HCT116 (cell line): ENCODE data around the gene SHCBP1. TPM values are rescaled to one million over a fixed set of nuclear protein-coding genes. Genes with fewer than 3 reads are reported as not detected.
A peak's percentile ranks its signal among the peaks of the same experiment; 100 is the strongest.

Source experiments
- ATAC-seq: fragments of 200-7000 bp; cut with Tn5 transposase; 2 replicates; pipeline ENCODE4 v1.9.1; 2020; ENCODE audit warnings: mild to moderate bottlenecking, moderate library complexity
- Bru-seq: library from RNA; stranded (reverse); fragments of 400-500 nt; gene quantifications from one replicate; lab custom pipeline; 2021; lab: Mats Ljungman, UMichigan
- BruChase-seq, 2 experiments: library from RNA; stranded (reverse); fragments of 400-500 nt; gene quantifications; one replicate each; lab custom pipeline; 2021; lab: Mats Ljungman, UMichigan
- BruUV-seq: library from RNA; stranded (reverse); fragments of 400-500 nt; replicated peaks from 2 replicates; lab custom pipeline; 2021; lab: Mats Ljungman, UMichigan
- CTCF ChIA-PET: fragments of 300-600 bp; sonication (Branson Sonifier 250); formaldehyde crosslinking; loops from one replicate; lab custom pipeline; 2021; ENCODE audit warnings: antibody characterized with exemption; lab: Charles Lee
- POLR2A ChIA-PET: fragments of 300-600, 350-600 bp; sonication (Branson Sonifier 250); formaldehyde crosslinking; loops from one replicate; lab custom pipeline; 2021; ENCODE audit warnings: antibody characterized with exemption; lab: Charles Lee
- RAD21 ChIA-PET, 2 experiments: fragments of 300-600 bp; sonication (Branson Sonifier 250); formaldehyde crosslinking; loops; one replicate each; lab custom pipeline; 2023; ENCODE audit warnings: low total read pairs in 2 of 2; ENCODE audit not compliant: uncharacterized antibody in 2 of 2, unreplicated experiment in 2 of 2, low non-redundant PET in 1 of 2; lab: Charles Lee
- DNase-seq: peaks from one replicate; pipeline ENCODE4 v3.0.0-alpha.2; 2010; ENCODE audit warnings: low read depth, low spot score
- H2AFZ ChIP-seq: fragments of 200-600 bp; shearing (Covaris generic), sonication (generic); 2 replicates; pipeline ENCODE4 v1.6.1; 2017; ENCODE audit warnings: low read depth, mixed run types, mixed read lengths, antibody characterized with exemption, low read length; ENCODE audit not compliant: poor library complexity, severe bottlenecking
- H3K27ac ChIP-seq: 2 replicates; pipeline ENCODE4 v1.5.1; 2012; ENCODE audit warnings: low read depth, low read length
- H3K27me3 ChIP-seq: fragments of 200-600 bp; sonication (generic); 2 replicates; pipeline ENCODE4 v1.6.1; 2016; ENCODE audit warnings: mixed run types, low read length, mixed read lengths; ENCODE audit not compliant: insufficient read depth
- H3K36me3 ChIP-seq, 2 experiments: fragments of 200-500 bp in 1 of 2; fragments of 200-600 bp in 1 of 2; sonication (Bioruptor generic) in 1 of 2; sonication (generic) in 1 of 2; 2 replicates each; pipeline versions ENCODE4 v1.5.1 to v1.6.1; 2014 to 2016; ENCODE audit warnings: low read length in 2 of 2, inconsistent platforms in 1 of 2, mixed read lengths in 1 of 2, mixed run types in 1 of 2; ENCODE audit not compliant: insufficient read depth in 2 of 2, control insufficient read depth in 1 of 2
- H3K4me1 ChIP-seq, 2 experiments: fragments of 200-600 bp in 1 of 2; sonication (generic) in 1 of 2; 2 replicates each; pipeline versions ENCODE4 v1.5.1 to v1.6.1; 2012 to 2017; ENCODE audit warnings: low read length in 2 of 2, inconsistent platforms in 1 of 2, mild to moderate bottlenecking in 1 of 2, mixed read lengths in 1 of 2, mixed run types in 1 of 2, moderate library complexity in 1 of 2; ENCODE audit not compliant: insufficient read depth in 2 of 2, control insufficient read depth in 1 of 2
- H3K4me2 ChIP-seq: fragments of 200-600 bp; sonication (generic); 2 replicates; pipeline ENCODE4 v1.6.1; 2017; ENCODE audit warnings: mixed run types, low read length, mixed read lengths
- H3K4me3 ChIP-seq, 2 experiments: fragments of 200-600 bp in 1 of 2; sonication (generic) in 1 of 2; replicated peaks in 1 of 2; 2 replicates each; pipeline ENCODE4 v1.5.1; 2011 to 2016; ENCODE audit warnings: low read length in 2 of 2, control low read depth in 1 of 2, low read depth in 1 of 2, mild to moderate bottlenecking in 1 of 2, mixed read lengths in 1 of 2, mixed run types in 1 of 2
- H3K79me2 ChIP-seq: fragments of 200-600 bp; sonication (generic); 2 replicates; pipeline ENCODE4 v1.6.1; 2017; ENCODE audit warnings: mild to moderate bottlenecking, mixed run types, low read length, moderate library complexity, mixed read lengths; ENCODE audit not compliant: insufficient read depth
- H3K9ac ChIP-seq: fragments of 200-600 bp; sonication (generic); 2 replicates; pipeline ENCODE4 v1.6.1; 2016; ENCODE audit warnings: low read length, mixed read lengths
- H3K9me2 ChIP-seq: fragments of 200-600 bp; sonication (generic), shearing (Covaris generic); 2 replicates; pipeline ENCODE4 v1.6.1; 2017; ENCODE audit warnings: mixed run types, mild to moderate bottlenecking, moderate library complexity; ENCODE audit not compliant: insufficient read depth
- H3K9me3 ChIP-seq, 2 experiments: fragments of 200-500 bp in 1 of 2; fragments of 200-600 bp in 1 of 2; sonication (Bioruptor generic) in 1 of 2; sonication (generic) in 1 of 2; 2 replicates each; pipeline ENCODE4 v1.6.1; 2014 to 2017; ENCODE audit warnings: low read length in 2 of 2, mixed read lengths in 2 of 2, inconsistent platforms in 1 of 2, low read depth in 1 of 2, mild to moderate bottlenecking in 1 of 2, mixed run types in 1 of 2, moderate library complexity in 1 of 2; ENCODE audit not compliant: control insufficient read depth in 1 of 2, insufficient read depth in 1 of 2
- H4K20me1 ChIP-seq: fragments of 200-600 bp; sonication (generic), shearing (Covaris generic); 2 replicates; pipeline ENCODE4 v1.6.1; 2017; ENCODE audit warnings: mixed run types, mild to moderate bottlenecking, moderate library complexity; ENCODE audit not compliant: insufficient read depth
- CBX3 ChIP-seq: IDR thresholded peaks from 2 replicates; pipeline ENCODE4 v1.6.1; 2012; ENCODE audit warnings: low read depth
- CEBPB ChIP-seq: IDR thresholded peaks from 2 replicates; pipeline ENCODE4 v1.6.1; 2012; ENCODE audit warnings: low read depth
- EGR1 ChIP-seq: IDR thresholded peaks from 2 replicates; pipeline ENCODE4 v1.6.1; 2012; ENCODE audit warnings: low read depth
- EZH2 ChIP-seq: fragments of 200-600 bp; sonication (generic); IDR thresholded peaks from 2 replicates; pipeline ENCODE4 v1.6.1; 2017; ENCODE audit warnings: antibody characterized with exemption, mixed run types
- POLR2A ChIP-seq: IDR thresholded peaks from 2 replicates; pipeline ENCODE4 v1.7.0; 2011; ENCODE audit warnings: borderline replicate concordance; ENCODE audit not compliant: insufficient read depth, insufficient read length; ENCODE audit errors: extremely low read depth
- POLR2AphosphoS5 ChIP-seq: IDR thresholded peaks from 2 replicates; pipeline ENCODE4 v1.6.1; 2011; ENCODE audit warnings: mild to moderate bottlenecking, low read depth, low read length, moderate library complexity
- REST ChIP-seq: IDR thresholded peaks from 2 replicates; pipeline ENCODE4 v1.6.1; 2012; ENCODE audit warnings: low read depth
- SIN3A ChIP-seq: IDR thresholded peaks from 2 replicates; pipeline ENCODE4 v1.6.1; 2012; ENCODE audit warnings: low read depth
- TCF7L2 ChIP-seq: IDR thresholded peaks from 2 replicates; pipeline ENCODE4 v1.7.0; 2011; ENCODE audit warnings: borderline replicate concordance, inconsistent platforms; ENCODE audit not compliant: insufficient read depth, insufficient read length; ENCODE audit errors: extremely low read depth
- YY1 ChIP-seq: IDR thresholded peaks from 2 replicates; pipeline ENCODE4 v1.6.1; 2011; ENCODE audit warnings: low read length, low read depth, moderate library complexity, mild to moderate bottlenecking; ENCODE audit not compliant: insufficient replicate concordance; ENCODE audit errors: extremely low read depth
- ZFX ChIP-seq: fragments of 450-650 bp; IDR thresholded peaks from 2 replicates; pipeline ENCODE4 v1.6.1; 2017
- intact Hi-C: fragments of 100-400 bp; cut with micrococcal nuclease; formaldehyde crosslinking; loops from 2 replicates; pipeline ENCODE4 v1.10.0; 2022
- long read RNA-seq: library from polyadenylated mRNA; unstranded; transcript quantifications from one replicate; pipeline ENCODE4 v2.0.0, GENCODE V29; 2021; ENCODE audit not compliant: unreplicated experiment
- polyA plus RNA-seq: library from polyadenylated mRNA; unstranded; fragments of >200 nt; gene quantifications from 2 replicates; pipeline ENCODE4 v1.2.1, GENCODE V29; 2012; ENCODE audit warnings: missing spikeins
- total RNA-seq: library from RNA; stranded (reverse); gene quantifications from one replicate; pipeline ENCODE4 v1.2.1, GENCODE V29; 2021; ENCODE audit not compliant: unreplicated experiment

SHCBP1 gene, protein sequence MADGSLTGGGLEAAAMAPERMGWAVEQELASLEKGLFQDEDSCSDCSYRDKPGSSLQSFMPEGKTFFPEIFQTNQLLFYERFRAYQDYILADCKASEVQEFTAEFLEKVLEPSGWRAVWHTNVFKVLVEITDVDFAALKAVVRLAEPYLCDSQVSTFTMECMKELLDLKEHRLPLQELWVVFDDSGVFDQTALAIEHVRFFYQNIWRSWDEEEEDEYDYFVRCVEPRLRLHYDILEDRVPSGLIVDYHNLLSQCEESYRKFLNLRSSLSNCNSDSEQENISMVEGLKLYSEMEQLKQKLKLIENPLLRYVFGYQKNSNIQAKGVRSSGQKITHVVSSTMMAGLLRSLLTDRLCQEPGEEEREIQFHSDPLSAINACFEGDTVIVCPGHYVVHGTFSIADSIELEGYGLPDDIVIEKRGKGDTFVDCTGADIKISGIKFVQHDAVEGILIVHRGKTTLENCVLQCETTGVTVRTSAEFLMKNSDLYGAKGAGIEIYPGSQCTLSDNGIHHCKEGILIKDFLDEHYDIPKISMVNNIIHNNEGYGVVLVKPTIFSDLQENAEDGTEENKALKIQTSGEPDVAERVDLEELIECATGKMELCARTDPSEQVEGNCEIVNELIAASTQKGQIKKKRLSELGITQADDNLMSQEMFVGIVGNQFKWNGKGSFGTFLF
- 33.3 TPM for total RNA-seq
- polyA plus RNA-seq, result 16.3 and 20.8 TPM in 2 replicates
- Bru-seq, nascent RNA, result percentile 83 among the genes with signal in this experiment
- BruChase-seq, experiment 1, labeled RNA remaining after a 6-hour chase, result percentile 73 among the genes with signal in this experiment
- BruChase-seq, experiment 2, labeled RNA remaining after a 2-hour chase, result percentile 75 among the genes with signal in this experiment
- long read RNA-seq, transcript SHCBP1-201 (13 exons, 3,461 nt), result major isoform, 86 of 98 reads
- long read RNA-seq, partial matches to known transcripts, result 3 of 98 reads
- long read RNA-seq, other reads (novel, unspliced or antisense), result 5 of 98 reads

DNA sequence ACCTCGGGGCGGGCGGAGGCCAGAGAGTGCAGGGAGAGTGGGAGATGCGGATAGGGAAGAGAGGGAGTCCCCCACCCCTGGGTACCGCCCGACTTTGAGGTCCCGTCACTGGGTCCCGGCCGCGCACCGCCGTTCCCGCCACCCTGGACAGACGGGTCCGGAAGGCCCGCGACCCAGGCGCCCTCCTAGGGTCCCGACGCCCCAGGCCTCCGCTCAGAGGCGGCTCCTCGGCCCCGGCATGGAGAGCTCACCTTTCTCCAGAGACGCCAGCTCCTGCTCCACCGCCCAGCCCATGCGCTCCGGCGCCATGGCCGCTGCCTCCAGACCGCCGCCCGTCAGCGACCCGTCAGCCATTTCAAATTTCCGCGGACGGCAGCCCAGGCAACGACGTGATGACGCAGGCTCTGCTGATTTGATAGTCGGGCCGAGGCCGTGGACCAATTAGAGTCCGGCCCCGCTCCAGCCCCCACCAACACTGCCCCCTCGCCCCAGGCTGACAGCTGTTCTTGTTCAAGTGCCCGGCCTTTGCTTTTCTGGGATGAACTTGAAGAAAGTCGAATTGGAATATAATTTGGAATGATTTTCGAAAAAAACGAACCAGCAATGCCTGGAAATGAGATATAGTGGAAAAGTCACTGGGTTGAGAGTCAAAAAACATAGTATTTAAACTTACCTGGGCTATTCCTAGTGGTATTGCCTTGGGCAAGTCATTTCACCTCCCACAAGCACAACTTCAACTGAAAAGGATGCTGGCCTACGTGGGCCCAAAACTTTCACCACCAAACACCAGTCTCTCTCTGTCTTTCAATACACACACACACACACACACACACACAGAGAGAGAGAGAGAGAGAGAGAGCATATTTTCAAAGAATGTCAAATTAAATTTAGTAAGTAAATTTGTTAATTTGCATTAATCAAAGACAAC is at the start of gene SHCBP1:
TSS of gene SHCBP1 (minus strand) at position 374 of the 928 bp plus-strand sequence. CDS start at position 354, 20 bp downstream.
- Histone ChIP-seq H3K4me3 (peak within 1 kb of the TSS; percentile 87 to 98), H3K36me3 (peaks cover 9 to 19% of the 10 kb centered on the region in 2 experiments), H3K27ac (peak within 1 kb of the TSS; percentile 70), H3K79me2 (peaks cover 41% of the 10 kb centered on the region), H3K4me1 (peaks cover 4 to 11% of the 10 kb centered on the region in 2 experiments; a peak in 3 of 4 replicates), H3K4me2 (peak within 1 kb of the TSS; percentile 83), H3K27me3 (no peaks in the 10 kb centered on the region), H2AFZ (peak within 1 kb of the TSS; percentile 96), H3K9me2 (no peaks in the 10 kb centered on the region), H3K9me3 (no peaks in the 10 kb centered on the region), H4K20me1 (no peaks in the 10 kb centered on the region), H3K9ac (peak within 1 kb of the TSS; percentile 97)
- ATAC-seq (peak; percentile 96), DNase-seq (peak; percentile 64)
- ChIA-PET POLR2A (no interaction called here), RAD21 (no interaction called here)
- BruUV-seq, result no TSS peak
- intact Hi-C loops, result no loop called here
- peak; percentile 88 for TF ChIP-seq YY1
- peak; percentile 71 for TF ChIP-seq POLR2AphosphoS5
- TF ChIP-seq SIN3A, result peak; percentile 93
- TF ChIP-seq ZFX, result peak; percentile 65; the same call in 1 of the 2 replicates
- TF ChIP-seq REST, result no peak
- TF ChIP-seq CBX3, result no peak
- TF ChIP-seq EZH2, result no peak
- peak; percentile 41 for TF ChIP-seq POLR2A
- no peak for TF ChIP-seq TCF7L2
- no peak for TF ChIP-seq EGR1
- TF ChIP-seq CEBPB, result no peak
- TF ChIP-seq, all 23 proteins: peak for 5
- CTCF ChIA-PET, result interaction anchor here (0.9 kb wide), 1 partner anchor 8 kb away, joined by 3 read pairs; no protein-coding TSS in a partner anchor
